ENCODE results near the gene MACIR. TPM values are rescaled to one million over a fixed set of nuclear protein-coding genes. Genes with fewer than 3 reads are reported as not detected.

MACIR gene
- total RNA-seq, 1 experiment from 2014 or later: 12.4 TPM

DNA sequence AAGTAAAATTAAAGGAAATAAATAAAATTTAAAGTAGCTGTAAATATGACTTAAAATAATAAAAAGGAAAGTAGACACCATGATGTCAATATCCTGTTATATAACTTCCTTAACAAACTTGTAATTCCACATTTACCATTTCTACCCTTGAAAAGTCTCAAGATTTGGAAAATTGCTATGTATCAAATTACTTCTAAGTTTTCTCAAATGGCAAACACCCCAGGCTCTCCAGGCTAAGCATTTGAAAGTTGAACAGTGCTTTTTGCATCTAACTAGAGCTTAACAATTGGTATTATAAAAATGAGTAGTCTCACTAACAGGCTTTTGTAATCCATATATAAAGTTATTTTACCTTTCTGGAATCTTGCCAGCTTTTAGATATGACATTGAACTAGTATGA lies 41.5 kb upstream of the MACIR start:
- peaks cover 4% of the 10 kb centered on the region; the same call in 1 of the 2 replicates for H3K36me3 Mint-ChIP-seq
- H3K9me3 Mint-ChIP-seq: peaks cover 7% of the 10 kb centered on the region
- no peak for DNase-seq (ENCODE audit: low spot score)
- CTCF ChIA-PET: interaction anchor here (1.5 to 7.6 kb wide), 3 partner anchors 7 to 258 kb away, joined by 3 to 55 read pairs (median 6); no protein-coding TSS in a partner anchor
- POLR2A ChIA-PET: no interaction called here
- no peaks in the 10 kb centered on the region for H3K27me3 Mint-ChIP-seq (ENCODE audit: low read depth)
- ATAC-seq: no peak
- H3K4me1 Mint-ChIP-seq: peaks cover 14% of the 10 kb centered on the region; the same call in 1 of the 2 replicates
- no peak overlapping the region for H3K4me3 Mint-ChIP-seq
- no peak overlapping the region for H3K27ac Mint-ChIP-seq
- TF ChIP-seq SMAD3 (CRISPR knock-in tag; IDR thresholded peaks at IDR 0.05; ENCODE audit: borderline replicate concordance) (no peak), MXD4 (CRISPR knock-in tag; IDR thresholded peaks at IDR 0.05; ENCODE audit: borderline replicate concordance) (no peak), ZNF425 (CRISPR knock-in tag; conservative IDR thresholded peaks at IDR 0.05) (no peak)
- TF ChIP-seq, protein P1, sequence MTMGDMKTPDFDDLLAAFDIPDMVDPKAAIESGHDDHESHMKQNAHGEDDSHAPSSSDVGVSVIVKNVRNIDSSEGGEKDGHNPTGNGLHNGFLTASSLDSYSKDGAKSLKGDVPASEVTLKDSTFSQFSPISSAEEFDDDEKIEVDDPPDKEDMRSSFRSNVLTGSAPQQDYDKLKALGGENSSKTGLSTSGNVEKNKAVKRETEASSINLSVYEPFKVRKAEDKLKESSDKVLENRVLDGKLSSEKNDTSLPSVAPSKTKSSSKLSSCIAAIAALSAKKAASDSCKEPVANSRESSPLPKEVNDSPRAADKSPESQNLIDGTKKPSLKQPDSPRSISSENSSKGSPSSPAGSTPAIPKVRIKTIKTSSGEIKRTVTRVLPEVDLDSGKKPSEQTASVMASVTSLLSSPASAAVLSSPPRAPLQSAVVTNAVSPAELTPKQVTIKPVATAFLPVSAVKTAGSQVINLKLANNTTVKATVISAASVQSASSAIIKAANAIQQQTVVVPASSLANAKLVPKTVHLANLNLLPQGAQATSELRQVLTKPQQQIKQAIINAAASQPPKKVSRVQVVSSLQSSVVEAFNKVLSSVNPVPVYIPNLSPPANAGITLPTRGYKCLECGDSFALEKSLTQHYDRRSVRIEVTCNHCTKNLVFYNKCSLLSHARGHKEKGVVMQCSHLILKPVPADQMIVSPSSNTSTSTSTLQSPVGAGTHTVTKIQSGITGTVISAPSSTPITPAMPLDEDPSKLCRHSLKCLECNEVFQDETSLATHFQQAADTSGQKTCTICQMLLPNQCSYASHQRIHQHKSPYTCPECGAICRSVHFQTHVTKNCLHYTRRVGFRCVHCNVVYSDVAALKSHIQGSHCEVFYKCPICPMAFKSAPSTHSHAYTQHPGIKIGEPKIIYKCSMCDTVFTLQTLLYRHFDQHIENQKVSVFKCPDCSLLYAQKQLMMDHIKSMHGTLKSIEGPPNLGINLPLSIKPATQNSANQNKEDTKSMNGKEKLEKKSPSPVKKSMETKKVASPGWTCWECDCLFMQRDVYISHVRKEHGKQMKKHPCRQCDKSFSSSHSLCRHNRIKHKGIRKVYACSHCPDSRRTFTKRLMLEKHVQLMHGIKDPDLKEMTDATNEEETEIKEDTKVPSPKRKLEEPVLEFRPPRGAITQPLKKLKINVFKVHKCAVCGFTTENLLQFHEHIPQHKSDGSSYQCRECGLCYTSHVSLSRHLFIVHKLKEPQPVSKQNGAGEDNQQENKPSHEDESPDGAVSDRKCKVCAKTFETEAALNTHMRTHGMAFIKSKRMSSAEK (CRISPR knock-in tag; IDR thresholded peaks at IDR 0.05; ENCODE audit: borderline replicate concordance): no peak

GRCh38 chr5:103218164-103218563 lies 40.4 kb upstream of the MACIR start:
- H3K4me1 Mint-ChIP-seq: peaks cover 17% of the 10 kb centered on the region
- CTCF ChIA-PET: no interaction called here
- TF ChIP-seq, protein P2, sequence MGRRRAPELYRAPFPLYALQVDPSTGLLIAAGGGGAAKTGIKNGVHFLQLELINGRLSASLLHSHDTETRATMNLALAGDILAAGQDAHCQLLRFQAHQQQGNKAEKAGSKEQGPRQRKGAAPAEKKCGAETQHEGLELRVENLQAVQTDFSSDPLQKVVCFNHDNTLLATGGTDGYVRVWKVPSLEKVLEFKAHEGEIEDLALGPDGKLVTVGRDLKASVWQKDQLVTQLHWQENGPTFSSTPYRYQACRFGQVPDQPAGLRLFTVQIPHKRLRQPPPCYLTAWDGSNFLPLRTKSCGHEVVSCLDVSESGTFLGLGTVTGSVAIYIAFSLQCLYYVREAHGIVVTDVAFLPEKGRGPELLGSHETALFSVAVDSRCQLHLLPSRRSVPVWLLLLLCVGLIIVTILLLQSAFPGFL (CRISPR knock-in tag; IDR thresholded peaks at IDR 0.05; ENCODE audit: borderline replicate concordance): no peak
- no peak for TF ChIP-seq ZNF423 (CRISPR knock-in tag; IDR thresholded peaks at IDR 0.05)
- TF ChIP-seq FOXJ3 (CRISPR knock-in tag; IDR thresholded peaks at IDR 0.05; ENCODE audit: borderline replicate concordance): no peak
- TF ChIP-seq KAT7 (CRISPR knock-in tag; IDR thresholded peaks at IDR 0.05; ENCODE audit: borderline replicate concordance): no peak
- TF ChIP-seq TEAD4 (CRISPR knock-in tag; IDR thresholded peaks at IDR 0.05): no peak
- TF ChIP-seq, protein P3, sequence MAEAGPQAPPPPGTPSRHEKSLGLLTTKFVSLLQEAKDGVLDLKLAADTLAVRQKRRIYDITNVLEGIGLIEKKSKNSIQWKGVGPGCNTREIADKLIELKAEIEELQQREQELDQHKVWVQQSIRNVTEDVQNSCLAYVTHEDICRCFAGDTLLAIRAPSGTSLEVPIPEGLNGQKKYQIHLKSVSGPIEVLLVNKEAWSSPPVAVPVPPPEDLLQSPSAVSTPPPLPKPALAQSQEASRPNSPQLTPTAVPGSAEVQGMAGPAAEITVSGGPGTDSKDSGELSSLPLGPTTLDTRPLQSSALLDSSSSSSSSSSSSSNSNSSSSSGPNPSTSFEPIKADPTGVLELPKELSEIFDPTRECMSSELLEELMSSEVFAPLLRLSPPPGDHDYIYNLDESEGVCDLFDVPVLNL (CRISPR knock-in tag; IDR thresholded peaks at IDR 0.05; ENCODE audit: borderline replicate concordance, low read depth): no peak
- no peak for TF ChIP-seq SOX15 (CRISPR knock-in tag; IDR thresholded peaks at IDR 0.05)
- TF ChIP-seq NFE2L1 (CRISPR knock-in tag; IDR thresholded peaks at IDR 0.05): no peak
- no peak for TF ChIP-seq IRF2 (CRISPR knock-in tag; IDR thresholded peaks at IDR 0.05; ENCODE audit: borderline replicate concordance, low read depth)
- TF ChIP-seq AFF4 (CRISPR knock-in tag; IDR thresholded peaks at IDR 0.05; ENCODE audit: borderline replicate concordance): no peak
- no peak for TF ChIP-seq MYBL2 (CRISPR knock-in tag; IDR thresholded peaks at IDR 0.05)
- TF ChIP-seq CREB1 (CRISPR knock-in tag; IDR thresholded peaks at IDR 0.05): no peak
- TF ChIP-seq ZNF416 (CRISPR knock-in tag; IDR thresholded peaks at IDR 0.05): no peak
- TF ChIP-seq, protein P1 (CRISPR knock-in tag; IDR thresholded peaks at IDR 0.05; ENCODE audit: borderline replicate concordance): no peak

More at GRCh38 chr5:103218164-103218563, 40.4 kb upstream of the MACIR start:
- ATAC-seq (no peak), DNase-seq (ENCODE audit: low spot score) (no peak)
- Mint-ChIP-seq H3K4me3 (no peak overlapping the region), H3K27me3 (ENCODE audit: low read depth) (no peaks in the 10 kb centered on the region), H3K27ac (no peak overlapping the region), H3K36me3 (peaks cover 4% of the 10 kb centered on the region; the same call in 1 of the 2 replicates), H3K9me3 (peaks cover 7% of the 10 kb centered on the region)
- POLR2A ChIA-PET: no interaction called here
